ENCODE data around the gene CD244.
"Not testable (repeated sequence)": the region's sequence is repeated elsewhere in the genome, so short reads cannot be mapped to it uniquely, and the experiment has no call there.

Gene CD244

DNA sequence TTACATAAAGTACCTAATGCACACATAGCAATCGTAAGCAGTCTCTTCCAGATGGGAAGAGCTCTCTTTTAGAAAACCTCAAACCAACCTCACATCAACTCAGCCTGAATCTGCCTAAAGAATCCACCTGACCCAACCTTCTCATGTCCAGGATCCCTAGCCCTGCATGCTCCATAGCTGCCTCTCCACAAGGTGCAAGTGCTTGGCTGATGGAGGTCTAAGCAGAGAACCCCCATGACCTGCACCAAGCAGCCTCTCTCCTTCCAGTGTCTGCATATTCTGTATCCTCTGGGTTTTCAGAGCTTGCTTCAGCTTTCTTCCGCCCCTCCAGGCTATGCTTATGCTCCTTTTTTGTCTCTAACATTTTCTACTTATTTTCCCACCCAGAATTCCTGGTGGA, 64.2 kb downstream of the CD244 start:
- peaks cover 82% of the 10 kb centered on the region for H3K4me1 Mint-ChIP-seq
- H3K27ac Mint-ChIP-seq = peak overlapping the region; percentile 69
- no peaks in the 10 kb centered on the region for H3K9me3 Mint-ChIP-seq
- DNase-seq (ENCODE audit: low spot score in 2 of 2) (no peak), ATAC-seq (no peak)
- peak overlapping the region; percentile 73 for H3K4me3 Mint-ChIP-seq
- peaks cover 11% of the 10 kb centered on the region for H3K36me3 Mint-ChIP-seq

DNA sequence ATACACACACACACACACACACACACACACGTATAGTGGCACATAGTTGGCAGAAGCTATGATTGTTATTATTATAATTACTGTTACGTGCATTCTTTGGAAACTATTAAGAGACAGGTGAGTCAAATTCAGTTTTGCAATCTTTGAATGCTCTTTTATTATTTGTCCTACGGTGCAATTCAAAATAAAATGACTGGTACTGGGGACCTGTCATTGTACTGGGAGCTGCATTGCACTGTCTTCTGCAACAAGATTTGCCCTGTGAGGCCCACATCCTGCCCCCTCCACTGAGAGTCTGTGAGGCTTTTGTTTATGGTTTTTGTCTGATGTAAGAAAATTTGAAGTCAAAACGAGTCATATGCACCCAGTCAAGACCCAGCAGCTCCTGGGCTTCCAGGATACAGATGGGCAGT, 64.8 kb downstream of the CD244 start:
- H3K36me3 Mint-ChIP-seq = peaks cover 11% of the 10 kb centered on the region
- peak overlapping the region; percentile 69 for H3K27ac Mint-ChIP-seq
- ATAC-seq (peak; percentile 74), DNase-seq (ENCODE audit: low spot score in 2 of 2) (peak in 1 of 2 donors; percentile 68)
- peak overlapping the region; percentile 73 for H3K4me3 Mint-ChIP-seq
- peaks cover 81% of the 10 kb centered on the region for H3K4me1 Mint-ChIP-seq
- no peaks in the 10 kb centered on the region for H3K9me3 Mint-ChIP-seq

DNA sequence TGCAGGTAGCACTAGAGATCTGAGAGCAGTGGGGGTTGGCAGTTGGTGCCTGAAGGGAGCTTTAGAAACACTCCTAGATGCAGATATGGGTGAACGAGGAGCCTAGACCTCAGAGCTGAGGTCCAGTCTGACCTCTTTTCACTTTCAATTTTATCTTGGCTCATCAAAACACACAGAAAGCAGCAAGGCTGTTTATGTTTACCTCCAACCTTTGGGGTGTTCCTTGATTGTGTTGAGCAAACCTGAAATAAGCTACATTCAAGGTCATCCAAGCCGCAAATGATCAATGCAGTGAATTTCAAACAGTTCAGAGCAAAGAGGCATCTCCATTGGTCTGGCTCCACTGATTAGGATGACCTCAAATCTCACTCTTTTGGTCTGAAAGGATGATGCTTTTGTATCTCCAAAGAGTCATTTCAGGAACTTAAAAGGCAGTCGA, 65.4 kb downstream of the CD244 start:
- H3K27ac Mint-ChIP-seq = peak overlapping the region; percentile 69
- H3K4me1 Mint-ChIP-seq = peaks cover 76% of the 10 kb centered on the region
- DNase-seq (ENCODE audit: low spot score in 2 of 2) = peak in 1 of 2 donors; percentile 51
- peak; percentile 1 for ATAC-seq
- no peaks in the 10 kb centered on the region for H3K9me3 Mint-ChIP-seq
- H3K4me3 Mint-ChIP-seq = peak overlapping the region; percentile 73
- peaks cover 11% of the 10 kb centered on the region for H3K36me3 Mint-ChIP-seq

DNA sequence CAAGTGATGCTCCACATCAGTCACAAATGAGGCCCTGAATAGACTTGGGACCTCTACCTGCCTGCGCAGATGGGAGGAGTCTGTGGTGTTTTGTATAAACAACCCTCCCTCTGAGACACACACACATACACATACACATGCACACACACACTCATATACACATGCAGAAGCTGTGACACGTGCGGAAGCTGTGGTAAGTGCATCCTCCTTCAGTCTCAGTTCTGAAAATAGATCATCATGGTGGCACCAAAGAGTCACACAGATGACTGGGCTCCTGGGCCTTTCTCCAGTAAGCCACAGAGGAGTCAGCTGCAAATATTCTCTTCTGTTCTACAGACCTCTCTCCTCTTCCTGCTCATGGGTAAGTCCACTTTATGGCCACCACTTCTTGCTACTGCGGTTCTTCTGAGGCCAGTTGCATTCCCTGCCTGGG, 66.7 kb downstream of the CD244 start, which contains the start of gene LY9:
LY9 (plus strand) TSS at position 224 of the 433 bp plus-strand sequence; CDS start at position 238, 14 bp downstream.
- ATAC-seq = peak; percentile 95
- peaks cover 68% of the 10 kb centered on the region for H3K4me1 Mint-ChIP-seq

GRCh38 chr1:160794376-160794775, 68.3 kb downstream of the CD244 start:
- H3K9me3 Mint-ChIP-seq = no peaks in the 10 kb centered on the region
- ATAC-seq (no peak), DNase-seq (ENCODE audit: low spot score in 2 of 2) (no peak)
- H3K36me3 Mint-ChIP-seq = peaks cover 6% of the 10 kb centered on the region
- peak overlapping the region; percentile 35 for H3K27ac Mint-ChIP-seq
- H3K4me1 Mint-ChIP-seq = peaks cover 52% of the 10 kb centered on the region
- no peak overlapping the region for H3K4me3 Mint-ChIP-seq

More for the DNA sequence above, 66.7 kb downstream of the CD244 start, which contains the start of gene LY9:
- Mint-ChIP-seq H3K9me3 (no peaks in the 10 kb centered on the region), H3K4me3 (peak within 1 kb of the TSS; percentile 73), H3K27ac (peak within 1 kb of the TSS; percentile 69), H3K36me3 (peaks cover 8% of the 10 kb centered on the region)
- DNase-seq (ENCODE audit: low spot score in 2 of 2) = peak; percentile 50 to 81

DNA sequence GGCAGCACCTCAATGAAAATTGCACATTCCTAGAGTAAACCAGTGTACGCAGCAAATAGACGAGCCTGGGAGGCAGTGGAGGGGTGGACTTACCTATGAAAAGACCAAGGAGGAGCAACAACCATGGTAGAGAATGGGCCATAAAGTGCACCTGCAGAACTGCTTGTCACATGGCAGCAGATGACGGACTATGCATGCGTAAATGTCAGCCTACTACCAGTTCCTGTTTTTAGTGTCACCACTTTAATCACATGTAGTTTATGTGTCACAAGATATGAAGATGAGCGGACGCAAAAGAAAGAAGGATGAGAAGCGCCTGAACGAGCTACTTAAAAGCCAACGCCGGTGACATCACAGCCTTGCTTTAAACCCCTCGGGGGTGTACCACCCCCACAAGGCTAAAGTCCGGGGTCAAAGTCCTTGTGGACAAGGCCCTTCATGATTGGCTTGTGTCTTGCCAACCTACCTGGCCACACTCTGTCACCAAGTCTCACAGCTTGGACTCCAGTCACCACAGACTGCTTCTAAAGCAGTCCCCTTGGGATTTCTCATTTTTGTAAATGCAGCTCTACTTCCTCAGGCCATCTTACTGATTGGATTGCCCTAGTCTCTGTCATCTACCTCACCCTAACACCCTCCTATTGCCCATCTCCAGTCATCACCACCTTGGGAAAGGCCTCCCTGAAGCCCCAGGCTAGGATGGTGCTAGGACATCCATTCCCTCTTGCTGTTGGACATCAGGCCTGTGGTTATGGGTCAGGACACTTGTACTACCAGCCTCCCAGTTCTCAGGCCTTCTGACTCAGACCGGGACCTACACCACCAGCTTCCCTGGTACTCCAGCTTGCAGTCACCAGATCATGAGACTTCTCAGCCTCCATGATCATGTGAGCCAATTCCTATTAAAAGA, 72.7 kb downstream of the CD244 start:
- Mint-ChIP-seq H3K4me3 (no peak overlapping the region), H3K9me3 (no peaks in the 10 kb centered on the region), H3K36me3 (no peaks in the 10 kb centered on the region), H3K27ac (peak overlapping the region; percentile 10), H3K4me1 (peaks cover 10% of the 10 kb centered on the region)
- DNase-seq (ENCODE audit: low spot score in 2 of 2) (peak in 1 of 2 donors; percentile 40), ATAC-seq (peak; percentile 52)

- Mint-ChIP-seq H3K27ac (peak overlapping the region; percentile 10), H3K9me3 (no peaks in the 10 kb centered on the region), H3K36me3 (no peaks in the 10 kb centered on the region), H3K4me1 (peaks cover 3% of the 10 kb centered on the region), H3K4me3 (no peak overlapping the region)
- ATAC-seq (no peak), DNase-seq (ENCODE audit: low spot score in 2 of 2) (peak in 1 of 2 donors; percentile 41)
These were observed 73.5 kb downstream of the CD244 start for GRCh38 chr1:160789051-160789701.

GRCh38 chr1:160782988-160783765, 79.5 kb downstream of the CD244 start:
- not testable (repeated sequence) for H3K36me3 Mint-ChIP-seq; H3K9me3 Mint-ChIP-seq; H3K4me3 Mint-ChIP-seq; ATAC-seq; DNase-seq (ENCODE audit: low spot score in 2 of 2); H3K27ac Mint-ChIP-seq
- H3K4me1 Mint-ChIP-seq = peaks cover 13% of the 10 kb centered on the region

DNA sequence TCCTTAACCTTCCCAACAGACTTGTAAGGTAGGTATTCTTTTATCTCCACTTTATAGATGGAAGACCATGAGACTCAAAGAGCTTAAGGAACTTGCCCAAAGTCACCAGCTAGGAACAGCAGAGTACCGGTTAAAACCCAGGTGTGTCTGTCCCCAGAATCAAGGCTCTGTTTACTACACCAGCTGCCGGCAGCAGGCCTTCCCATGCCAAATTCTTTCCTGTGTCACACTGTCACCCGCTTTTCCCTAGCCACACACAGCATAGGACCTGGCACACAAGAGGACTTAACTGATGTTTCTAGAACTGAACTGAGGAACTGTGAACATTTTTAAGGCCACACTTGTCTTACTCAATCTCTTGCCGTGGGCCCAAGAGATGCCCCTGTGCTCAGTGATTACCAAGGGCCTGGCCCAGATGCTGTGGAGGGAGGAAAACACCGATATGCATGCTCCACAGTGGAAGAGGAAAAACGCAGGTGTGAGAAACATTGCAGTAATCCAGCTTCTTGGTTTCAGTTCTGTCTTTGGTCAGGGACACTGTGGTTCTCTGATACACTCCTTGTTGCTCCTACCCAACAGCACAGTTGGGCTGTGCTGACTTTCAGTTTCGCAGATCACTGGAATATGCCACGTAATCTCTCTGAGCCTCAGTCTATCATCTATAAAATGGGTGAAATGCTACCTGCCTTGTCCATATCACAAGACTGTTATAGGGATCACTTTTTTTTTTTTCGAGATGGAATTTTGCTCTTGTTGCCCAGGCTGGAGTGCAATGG, 80.6 kb downstream of the CD244 start:
- Mint-ChIP-seq H3K4me3 (peak overlapping the region; percentile 9), H3K27ac (peak overlapping the region; percentile 58), H3K4me1 (peaks cover 20% of the 10 kb centered on the region), H3K36me3 (no peaks in the 10 kb centered on the region), H3K9me3 (no peaks in the 10 kb centered on the region)
- peak in 1 of 2 donors; percentile 61 for DNase-seq (ENCODE audit: low spot score in 2 of 2)
- ATAC-seq = peak; percentile 89

GRCh38 chr1:160781186-160781766, 81.4 kb downstream of the CD244 start:
- H3K27ac Mint-ChIP-seq = peak overlapping the region; percentile 58
- DNase-seq (ENCODE audit: low spot score in 2 of 2) = peak in 1 of 2 donors; percentile 48
- no peak for ATAC-seq
- no peaks in the 10 kb centered on the region for H3K9me3 Mint-ChIP-seq
- H3K4me1 Mint-ChIP-seq = peaks cover 22% of the 10 kb centered on the region
- H3K4me3 Mint-ChIP-seq = no peak overlapping the region
- H3K36me3 Mint-ChIP-seq = no peaks in the 10 kb centered on the region

DNA sequence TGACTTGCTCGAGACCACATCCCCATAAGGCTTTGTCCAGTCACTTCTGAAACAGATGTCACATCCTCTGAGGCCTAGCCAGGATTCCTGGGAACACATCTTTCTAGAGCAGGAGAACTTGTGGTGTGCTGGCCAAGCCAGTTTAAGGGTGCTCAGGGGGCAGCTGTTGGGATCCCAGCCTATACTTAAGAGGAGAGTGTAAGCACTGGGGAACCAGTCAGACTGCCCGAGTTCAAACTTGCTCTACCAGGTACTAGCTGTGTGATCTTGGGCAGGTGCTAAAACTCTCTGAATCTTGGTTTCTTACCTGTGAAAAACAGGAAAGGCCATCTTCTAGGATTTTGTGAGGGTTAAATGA, 82.3 kb downstream of the CD244 start:
- no peak overlapping the region for H3K27ac Mint-ChIP-seq
- no peaks in the 10 kb centered on the region for H3K9me3 Mint-ChIP-seq
- DNase-seq (ENCODE audit: low spot score in 2 of 2) (peak in 1 of 2 donors; percentile 48), ATAC-seq (no peak)
- H3K4me1 Mint-ChIP-seq = peaks cover 24% of the 10 kb centered on the region
- H3K4me3 Mint-ChIP-seq = no peak overlapping the region
- H3K36me3 Mint-ChIP-seq = no peaks in the 10 kb centered on the region
